HG03039 (cell line): Measurements from ENCODE around the gene GRAMD2B.

Source experiments
- ATAC-seq: cut with Tn5 transposase; IDR thresholded peaks from one replicate; pipeline ENCODE4 v1.9.1; 2021; ENCODE audit warnings: mild to moderate bottlenecking, moderate library complexity; ENCODE audit not compliant: unreplicated experiment

The GRAMD2B gene

DNA sequence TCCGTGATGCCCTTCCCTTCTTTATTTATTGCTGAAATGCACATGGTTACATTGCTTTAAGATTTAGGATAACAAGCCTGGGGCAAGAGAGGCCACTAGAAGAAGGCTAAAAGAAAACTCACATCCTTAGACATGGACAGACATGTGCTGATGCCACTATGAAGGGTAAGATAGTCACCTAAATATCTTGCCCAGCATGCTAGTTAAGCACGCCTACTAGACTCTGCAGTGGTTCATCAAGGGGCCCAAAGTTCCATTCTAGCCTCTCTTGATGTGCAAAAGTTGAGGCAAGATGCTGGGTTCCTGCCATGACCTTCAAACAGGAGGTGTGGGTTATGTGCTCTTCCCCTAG is 49.3 kb downstream of the GRAMD2B start:
- no peak for ATAC-seq

DNA sequence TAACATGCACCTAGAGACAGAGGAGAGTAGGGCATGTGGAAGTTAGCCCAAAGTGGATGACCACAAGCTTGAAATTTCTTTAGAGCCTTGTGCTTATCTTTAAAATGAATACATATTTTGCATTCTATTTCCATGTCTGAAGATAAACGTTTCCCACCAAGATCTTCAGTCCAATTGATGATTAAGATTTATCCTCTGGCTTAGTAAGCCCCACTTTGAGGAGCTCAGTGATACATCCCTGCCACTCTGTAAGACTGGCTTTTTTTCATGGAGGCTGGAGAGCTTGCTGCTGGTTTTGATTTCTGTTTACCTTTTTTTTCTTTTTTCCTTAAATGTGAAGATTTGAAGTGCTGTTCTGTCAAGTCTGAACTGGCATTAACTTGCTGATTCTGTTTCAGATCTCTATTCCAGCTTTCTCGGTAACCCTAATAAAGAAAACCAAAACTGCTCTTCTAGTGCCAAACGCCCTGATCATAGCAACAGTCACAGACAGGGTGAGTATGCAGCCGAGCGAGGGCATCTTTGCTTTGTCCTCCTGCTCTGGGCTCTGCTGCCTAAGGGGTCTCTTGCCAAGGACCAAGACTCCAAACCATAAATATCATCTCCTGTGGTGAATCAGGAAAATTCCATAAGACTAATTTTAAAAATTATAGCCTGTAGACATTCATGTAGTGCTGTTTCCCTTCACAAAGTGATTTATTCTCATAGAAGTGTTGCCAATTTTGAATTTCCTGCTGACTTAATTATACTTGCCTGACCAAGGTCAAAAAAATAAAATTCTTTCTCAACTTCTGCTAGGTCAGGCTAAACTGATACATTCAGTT is 54.3 kb downstream of the GRAMD2B start:
- no peak for ATAC-seq

- ATAC-seq = no peak
These were observed 56.6 kb downstream of the GRAMD2B start for GRCh38 chr5:126479810-126480209.

- ATAC-seq = no peak
These were observed 57.6 kb downstream of the GRAMD2B start for GRCh38 chr5:126480824-126481223.

DNA sequence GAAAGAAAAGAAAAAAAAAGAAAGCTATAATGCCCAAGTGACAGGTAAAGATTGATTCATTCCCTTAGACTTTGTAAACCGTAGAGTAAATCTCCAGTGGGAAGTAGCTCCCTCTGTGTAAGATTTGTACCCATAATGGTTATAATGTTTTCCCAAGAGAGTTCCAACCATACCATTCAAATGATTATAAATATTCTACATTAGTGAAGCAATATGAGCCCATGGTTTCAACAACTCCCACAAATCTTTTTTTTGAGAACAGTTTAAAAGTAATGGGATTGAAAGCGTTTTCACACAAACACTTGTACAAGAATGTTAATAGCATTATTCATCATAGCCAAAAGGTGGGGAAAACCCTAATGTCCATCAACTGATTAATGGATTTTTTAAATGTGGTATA is 58.0 kb downstream of the GRAMD2B start:
- ATAC-seq = no peak

GRCh38 chr5:126482591-126482990 is 59.4 kb downstream of the GRAMD2B start:
- ATAC-seq = no peak

- ATAC-seq = no peak
These were observed 59.9 kb downstream of the GRAMD2B start for GRCh38 chr5:126483156-126483555.

DNA sequence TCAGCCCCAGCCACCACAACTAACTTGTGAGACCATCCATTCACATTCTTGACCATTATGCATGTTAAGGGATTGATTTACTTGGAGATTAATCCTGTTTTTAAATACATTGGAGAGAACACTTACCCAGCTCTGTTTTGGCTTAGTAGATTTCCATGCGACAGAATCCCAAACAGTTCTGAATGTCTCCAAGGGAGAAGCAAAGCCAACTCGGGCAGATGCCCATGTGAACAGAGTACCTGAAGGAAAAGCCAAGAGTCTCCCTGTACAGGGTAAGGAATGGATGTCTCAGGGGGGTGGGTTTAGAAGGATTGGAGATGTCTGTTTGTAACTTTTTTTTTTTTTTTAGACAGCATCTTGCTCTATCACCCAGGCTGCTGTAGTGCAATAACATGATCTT is 61.0 kb downstream of the GRAMD2B start:
- ATAC-seq = no peak

DNA sequence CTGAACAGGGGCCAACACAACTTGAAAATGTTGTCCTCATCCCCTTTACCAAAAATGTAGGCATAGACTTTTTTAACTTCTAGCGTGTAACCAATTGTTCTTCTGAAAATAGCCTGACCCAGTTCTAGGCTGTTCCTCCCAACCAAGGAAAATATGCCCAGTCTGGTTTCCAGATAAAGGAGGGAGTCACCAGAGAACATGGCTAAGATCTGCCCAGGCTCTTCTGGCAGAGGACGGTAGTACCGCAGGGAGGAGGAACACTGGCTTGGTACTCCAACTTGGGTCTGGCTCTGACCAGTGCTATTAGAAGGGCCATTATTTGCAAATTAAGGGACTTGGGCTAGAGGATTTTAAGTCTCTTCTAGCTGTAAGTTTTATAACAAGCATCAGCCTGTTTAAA is 63.1 kb downstream of the GRAMD2B start:
- no peak for ATAC-seq

DNA sequence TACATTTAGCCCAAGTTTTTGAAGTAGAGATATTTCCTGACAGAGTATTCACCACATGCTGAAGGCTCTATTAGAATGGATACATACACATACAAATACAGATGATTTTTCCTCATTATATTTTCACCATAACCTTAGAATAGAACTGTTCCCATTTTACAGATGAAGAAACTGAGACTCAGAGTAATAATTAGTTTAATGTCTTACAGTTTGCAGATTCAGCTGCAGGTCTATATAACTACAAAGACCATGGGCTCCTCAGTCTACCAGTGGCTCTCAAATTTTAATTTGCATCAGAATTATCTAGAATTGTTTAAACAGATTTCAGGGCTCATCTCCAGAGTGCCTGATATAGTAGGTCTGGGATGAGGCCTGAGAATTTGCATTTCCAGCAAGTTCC is 64.4 kb downstream of the GRAMD2B start:
- no peak for ATAC-seq

DNA sequence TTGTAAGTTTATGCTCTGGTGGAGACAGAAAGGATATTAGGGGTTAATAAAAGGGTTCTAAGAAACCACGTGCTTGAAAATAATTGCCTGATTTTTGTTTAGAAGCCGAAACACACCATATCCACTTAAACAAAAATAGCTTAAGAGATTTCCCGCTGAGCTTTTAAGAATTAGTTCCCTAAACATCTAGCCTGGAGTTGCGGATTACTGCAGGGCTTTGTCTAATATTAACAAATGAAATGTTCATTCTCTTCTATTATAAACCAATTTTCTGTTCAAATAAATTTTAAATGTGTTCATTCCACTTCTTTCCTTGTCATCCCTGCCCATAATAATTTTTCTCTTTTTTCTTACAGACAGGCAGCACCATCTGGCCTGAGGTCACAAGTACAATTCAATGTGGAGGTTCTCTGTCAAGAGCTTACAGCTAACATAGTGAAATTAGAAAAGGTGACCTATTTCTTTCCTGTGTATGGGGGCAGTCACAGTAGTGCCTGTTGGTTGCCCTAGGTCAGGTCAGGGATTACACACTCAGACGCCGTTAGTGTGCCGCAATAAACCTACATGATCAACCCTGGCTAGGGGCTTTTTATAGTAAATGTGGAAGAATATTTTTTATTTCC is 65.3 kb downstream of the GRAMD2B start:
- no peak for ATAC-seq

DNA sequence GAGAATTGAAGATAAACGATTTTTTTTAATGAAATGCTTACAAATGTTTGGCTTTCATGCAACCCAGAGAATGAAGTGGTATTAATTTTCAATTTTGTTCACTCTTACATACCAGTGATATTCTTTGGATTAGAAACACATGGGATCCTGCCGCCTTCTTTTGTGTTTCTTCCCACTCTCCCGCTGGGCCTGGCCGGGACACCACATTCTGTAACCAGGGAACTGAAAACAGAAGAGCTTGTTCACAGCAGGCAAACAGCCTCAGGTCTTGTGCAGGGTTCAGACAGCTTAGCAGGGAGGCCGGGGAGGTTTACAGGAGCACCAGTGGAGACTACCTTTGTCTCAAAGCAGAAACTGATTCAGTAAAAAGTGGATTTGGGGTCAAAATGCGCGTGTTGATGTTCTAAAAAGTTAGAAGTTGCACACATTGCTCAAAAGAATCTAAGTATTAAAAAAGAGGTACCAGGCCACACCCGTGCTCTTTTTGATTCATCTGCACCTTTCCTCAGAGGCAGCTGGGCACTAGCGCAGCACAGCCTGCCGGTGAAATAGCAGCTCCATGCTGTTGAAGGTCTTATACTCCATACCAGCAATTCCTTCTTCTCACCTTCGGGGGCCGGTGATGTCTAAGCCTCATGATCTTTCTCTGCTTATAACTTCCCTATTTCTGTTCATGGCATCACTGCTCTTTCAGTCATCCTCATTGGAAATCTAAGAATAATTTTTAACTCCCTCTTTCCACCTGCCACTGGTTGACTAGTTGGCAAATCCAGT is 67.1 kb downstream of the GRAMD2B start:
- no peak for ATAC-seq

- ATAC-seq = no peak
These were observed 69.7 kb downstream of the GRAMD2B start for GRCh38 chr5:126492939-126493338.

- no peak for ATAC-seq
These were observed 71.2 kb downstream of the GRAMD2B start for GRCh38 chr5:126494393-126494792.

GRCh38 chr5:126497506-126497905 is 74.3 kb downstream of the GRAMD2B start:
- ATAC-seq = no peak

DNA sequence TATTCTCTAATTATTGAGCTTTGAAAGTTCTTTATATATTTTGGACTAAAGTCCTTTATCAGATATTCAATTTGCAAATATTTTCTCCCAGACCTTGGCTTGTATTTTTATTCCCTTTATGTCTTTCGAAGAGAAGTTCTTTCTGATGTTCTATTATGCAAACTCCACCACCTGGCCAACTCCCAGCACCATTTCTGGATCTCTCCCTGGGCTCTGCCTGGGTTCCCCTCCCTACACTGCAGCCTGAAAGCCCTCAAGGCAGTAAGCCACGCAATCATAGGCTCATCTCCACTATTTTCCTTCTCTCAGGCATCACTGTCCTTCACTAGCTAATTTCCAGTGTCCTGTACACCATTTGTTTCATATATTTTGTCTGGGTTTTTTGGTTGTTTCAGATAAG is 76.1 kb downstream of the GRAMD2B start:
- no peak for ATAC-seq

DNA sequence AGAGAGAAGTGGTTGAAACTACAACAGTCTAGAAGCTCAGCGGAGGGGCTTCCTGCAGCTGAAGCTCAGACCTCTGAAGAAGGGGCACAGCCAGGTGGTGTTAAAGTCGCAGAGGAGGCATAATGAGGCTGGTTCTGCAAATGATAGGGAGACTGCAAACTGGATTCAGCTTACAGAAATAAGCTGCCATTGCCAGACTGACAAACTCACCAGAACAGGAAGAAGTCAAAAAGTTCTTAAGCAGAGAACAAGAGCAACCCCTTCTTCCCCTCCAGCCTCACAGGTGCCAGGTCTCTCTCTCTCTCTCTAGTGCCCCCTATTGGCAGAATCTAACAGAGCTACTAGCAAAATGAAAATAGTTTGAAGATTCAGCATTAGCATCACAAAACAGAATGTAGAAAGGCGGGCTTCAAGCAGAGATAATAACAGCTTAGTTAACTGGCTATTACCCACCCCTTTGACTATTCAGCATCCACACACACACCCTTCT is 76.7 kb downstream of the GRAMD2B start:
- ATAC-seq = no peak

DNA sequence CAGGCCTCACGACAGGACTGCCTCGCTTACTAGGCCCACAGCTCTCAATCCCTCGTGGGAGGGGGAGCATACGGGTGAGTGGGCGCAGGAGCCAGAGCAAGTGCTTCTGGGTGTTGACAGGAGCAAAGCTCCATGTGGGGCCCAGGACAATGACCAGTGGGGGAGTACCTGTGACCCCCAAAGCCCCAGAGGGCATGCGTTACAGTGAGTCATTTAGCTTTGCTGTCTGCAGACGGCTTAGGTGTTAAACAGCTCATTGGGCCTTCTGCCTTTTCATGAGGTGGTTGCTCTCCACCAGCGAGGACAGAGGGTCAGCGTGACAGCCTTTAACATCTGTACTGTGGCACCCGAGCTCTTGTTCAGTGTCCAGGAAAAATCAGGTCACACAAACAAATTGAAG is 78.2 kb downstream of the GRAMD2B start:
- ATAC-seq = no peak

GRCh38 chr5:126503602-126504104 is 80.4 kb downstream of the GRAMD2B start:
- ATAC-seq = no peak

DNA sequence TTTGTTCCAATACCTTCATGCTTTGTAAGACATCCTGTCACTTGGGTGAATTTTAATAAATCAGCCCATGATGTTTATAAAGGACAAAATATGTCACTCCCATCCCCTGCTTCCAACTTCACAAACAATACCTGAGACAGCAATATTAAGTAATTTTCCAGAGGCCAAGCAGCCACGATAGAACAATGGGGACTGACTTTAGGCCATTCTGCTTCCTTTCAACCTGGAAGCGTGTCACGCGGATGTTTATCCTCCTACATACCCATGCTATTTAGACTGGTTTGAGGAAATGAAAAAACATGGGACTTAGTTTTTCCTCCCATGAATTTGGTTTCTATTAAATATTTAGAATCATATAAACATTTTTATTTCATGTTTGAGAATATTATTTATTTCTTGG is 82.9 kb downstream of the GRAMD2B start:
- no peak for ATAC-seq

DNA sequence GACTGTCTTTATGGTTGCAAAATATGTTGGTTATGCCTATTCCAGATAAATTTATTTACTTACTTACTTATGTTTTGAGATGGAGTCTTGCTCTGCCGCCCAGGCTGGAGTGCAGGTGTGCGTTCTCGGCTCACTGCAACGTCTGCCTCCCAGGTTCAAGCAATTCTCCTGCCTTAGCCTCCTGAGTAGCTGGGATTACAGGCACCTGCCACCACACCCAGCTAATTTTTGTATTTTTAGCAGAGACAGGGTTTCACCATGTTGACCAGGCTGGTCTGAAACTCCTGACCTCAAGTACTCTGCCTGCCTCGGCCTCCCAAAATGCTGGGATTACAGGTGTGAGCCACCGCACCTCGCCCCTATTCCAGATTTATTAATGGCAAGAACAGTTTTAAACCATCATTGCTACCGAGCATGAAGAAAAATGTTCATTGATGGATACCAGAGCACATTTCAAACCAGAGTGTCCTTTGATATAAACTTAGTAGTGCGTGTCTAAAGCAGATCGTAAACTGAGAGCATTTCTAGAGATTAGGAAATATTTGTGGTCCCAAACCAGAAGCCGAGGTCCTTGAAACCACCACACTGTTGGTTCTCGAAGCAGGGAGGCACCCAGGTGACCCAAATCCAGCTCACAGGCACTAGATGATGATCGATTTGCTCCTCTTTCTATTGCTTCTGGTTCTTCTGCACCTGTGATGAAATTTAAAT is 85.2 kb downstream of the GRAMD2B start:
- no peak for ATAC-seq
